SU-DHL-6 (cell line): Measurements from ENCODE around the gene OSBPL5.
"Not testable (repeated sequence)": the region's sequence is repeated elsewhere in the genome, so short reads cannot be mapped to it uniquely, and the experiment has no call there.

Experiments
- CTCF ChIP-seq: fragments of 200-600 bp; sonication (generic); IDR thresholded peaks from one replicate; pipeline ENCODE4 v1.5.1; 2017; ENCODE audit warnings: antibody characterized with exemption, mild to moderate bottlenecking, low read length, moderate library complexity; ENCODE audit not compliant: insufficient read depth, poor library complexity, severe bottlenecking
- EZH2phosphoT487 ChIP-seq: fragments of 200-600 bp; sonication (generic), shearing (Covaris generic); conservative IDR thresholded peaks from 2 replicates; pipeline ENCODE4 v1.6.1; 2018; ENCODE audit warnings: mild to moderate bottlenecking, antibody characterized with exemption, low read length, moderate library complexity, mixed read lengths

- TF ChIP-seq CTCF, EZH2phosphoT487: not testable (repeated sequence)
Measured at GRCh38 chr11:3168742-3169254, 3.7 kb upstream of the OSBPL5 start.
